Neural cell (in vitro differentiated cells): ENCODE results near the gene NME9. TPM values are rescaled to one million over a fixed set of nuclear protein-coding genes. Genes with fewer than 3 reads are reported as not detected.

Experiments
- H2AFZ ChIP-seq: fragments of 200-600, 300-800 bp; sonication (generic), shearing (Covaris generic); 2 replicates; pipeline ENCODE4 v1.6.0; 2014; ENCODE audit warnings: low read depth, mild to moderate bottlenecking, antibody characterized with exemption, low read length, moderate library complexity
- H3F3A ChIP-seq: fragments of 200-600 bp; shearing (Covaris generic); 2 replicates; pipeline ENCODE4 v1.6.1; 2016; ENCODE audit warnings: mild to moderate bottlenecking, moderate library complexity, mixed read lengths, antibody characterized with exemption, low read length; ENCODE audit not compliant: insufficient read depth, poor library complexity, severe bottlenecking
- H3K27ac ChIP-seq: fragments of 200-600, 300-800 bp; sonication (generic), shearing (Covaris generic); 2 replicates; pipeline ENCODE4 v1.5.1; 2014; ENCODE audit warnings: mild to moderate bottlenecking, low read length, moderate library complexity
- H3K27me3 ChIP-seq: fragments of 300-800, 200-600 bp; sonication (generic), shearing (Covaris generic); 2 replicates; pipeline ENCODE4 v1.6.0; 2014; ENCODE audit warnings: mild to moderate bottlenecking, low read depth, low read length, moderate library complexity; ENCODE audit not compliant: insufficient read depth
- H3K36me3 ChIP-seq: fragments of 300-800, 200-600 bp; sonication (generic), shearing (Covaris generic); 2 replicates; pipeline ENCODE4 v1.5.1; 2014; ENCODE audit warnings: mild to moderate bottlenecking, antibody characterized with exemption, low read length, moderate library complexity; ENCODE audit not compliant: insufficient read depth
- H3K4me2 ChIP-seq: fragments of 300-800, 200-600 bp; sonication (generic), shearing (Covaris generic); 2 replicates; pipeline ENCODE4 v1.6.0; 2014; ENCODE audit warnings: mild to moderate bottlenecking, low read length
- H3K4me3 ChIP-seq: fragments of 300-800, 200-600 bp; sonication (generic), shearing (Covaris generic); 2 replicates; pipeline ENCODE4 v1.5.1; 2014; ENCODE audit warnings: mild to moderate bottlenecking, low read length, moderate library complexity
- H3K79me2 ChIP-seq: fragments of 200-600 bp; shearing (Covaris generic); replicated peaks from 2 replicates; pipeline ENCODE4 v1.6.0; 2014; ENCODE audit warnings: mild to moderate bottlenecking, low read length, moderate library complexity; ENCODE audit not compliant: insufficient read depth
- H3K9ac ChIP-seq: fragments of 300-800, 200-600 bp; sonication (generic), shearing (Covaris generic); 2 replicates; pipeline ENCODE4 v1.6.1; 2016; ENCODE audit warnings: mild to moderate bottlenecking, low read length, mixed read lengths
- H3K9me2 ChIP-seq: fragments of 200-600 bp; shearing (Covaris generic); 2 replicates; pipeline ENCODE4 v1.6.1; 2016; ENCODE audit warnings: mild to moderate bottlenecking, low read length, mixed read lengths; ENCODE audit not compliant: insufficient read depth
- H3K9me3 ChIP-seq: fragments of 200-600, 300-800 bp; sonication (generic), shearing (Covaris generic); 2 replicates; pipeline ENCODE4 v1.6.1; 2016; ENCODE audit warnings: mild to moderate bottlenecking, mixed run types, low read length, moderate library complexity, mixed read lengths
- H4K20me1 ChIP-seq: fragments of 200-600 bp; shearing (Covaris generic); 2 replicates; pipeline ENCODE4 v1.6.1; 2016; ENCODE audit warnings: mild to moderate bottlenecking, mixed run types; ENCODE audit not compliant: insufficient read depth
- CTCF ChIP-seq: fragments of 450-650 bp; IDR thresholded peaks from 2 replicates; pipeline ENCODE4 v1.5.1; 2014; ENCODE audit warnings: antibody characterized with exemption, mild to moderate bottlenecking, moderate library complexity; ENCODE audit not compliant: poor library complexity, severe bottlenecking
- EP300 ChIP-seq: fragments of 450-650 bp; conservative IDR thresholded peaks from 2 replicates; pipeline ENCODE4 v1.6.1; 2014; ENCODE audit warnings: antibody characterized with exemption, mild to moderate bottlenecking, moderate library complexity; ENCODE audit not compliant: poor library complexity, severe bottlenecking
- EZH2 ChIP-seq: fragments of 200-600, 300-800 bp; shearing (Covaris generic), sonication (generic); IDR thresholded peaks from 2 replicates; pipeline ENCODE4 v1.6.1; 2014; ENCODE audit warnings: antibody characterized with exemption, low read length, borderline replicate concordance, mild to moderate bottlenecking; ENCODE audit not compliant: insufficient read depth, poor library complexity, severe bottlenecking
- MXI1 ChIP-seq: fragments of 450-650 bp; conservative IDR thresholded peaks from 2 replicates; pipeline ENCODE4 v1.6.1; 2014; ENCODE audit warnings: antibody characterized with exemption, mild to moderate bottlenecking; ENCODE audit not compliant: poor library complexity, severe bottlenecking
- POLR2AphosphoS5 ChIP-seq: IDR thresholded peaks from 2 replicates; pipeline ENCODE4 v1.6.1; 2012
- RAD21 ChIP-seq: fragments of 450-650 bp; conservative IDR thresholded peaks from 2 replicates; pipeline ENCODE4 v1.6.1; 2014; ENCODE audit warnings: antibody characterized with exemption, mild to moderate bottlenecking, moderate library complexity
- SMC3 ChIP-seq: fragments of 450-650 bp; conservative IDR thresholded peaks from 2 replicates; pipeline ENCODE4 v1.6.1; 2014; ENCODE audit warnings: antibody characterized with exemption, mild to moderate bottlenecking, moderate library complexity; ENCODE audit not compliant: poor library complexity
- TAF1 ChIP-seq: IDR thresholded peaks from 2 replicates; pipeline ENCODE4 v1.6.1; 2012; ENCODE audit warnings: low read depth
- polyA plus RNA-seq: library from polyadenylated mRNA; depleted of rRNA; stranded (reverse); fragments of >200 nt; gene quantifications from 2 replicates; pipeline ENCODE4 v1.2.3, GENCODE V29; 2014
- TF ChIP-seq, protein P1 (sequence below): IDR thresholded peaks from 2 replicates; pipeline ENCODE4 v1.6.1; 2012; ENCODE audit warnings: borderline replicate concordance

Gene NME9
- polyA plus RNA-seq, 1 donor from 2014 or later, result 17.4 TPM

DNA sequence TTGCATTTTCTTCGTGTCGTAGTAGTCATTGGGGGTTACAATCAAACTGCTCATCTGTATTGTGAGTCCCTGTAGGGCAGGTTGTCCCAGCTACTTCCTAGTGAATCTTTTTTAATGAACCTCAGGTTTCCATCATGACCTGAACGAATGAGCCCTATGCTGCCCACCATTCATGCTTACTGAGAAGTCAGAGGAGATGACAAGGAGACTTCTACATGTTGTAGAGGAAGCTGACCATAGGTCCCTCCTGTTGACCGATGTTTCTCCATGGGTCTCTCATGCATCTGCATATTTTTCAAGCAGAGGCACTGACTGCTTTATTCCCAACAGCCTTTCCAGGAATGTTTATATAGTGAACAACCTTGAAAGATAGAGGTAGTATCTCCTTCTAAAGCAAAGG, 5.0 kb upstream of the NME9 start:
- Histone ChIP-seq H3K4me2 (no peak overlapping the region), H3K4me3 (no peak overlapping the region), H3K27me3 (no peaks in the 10 kb centered on the region), H3K27ac (no peak overlapping the region), H3K9me3 (no peaks in the 10 kb centered on the region), H3F3A (no peaks in the 10 kb centered on the region), H3K79me2 (no peaks in the 10 kb centered on the region), H3K9ac (no peak overlapping the region), H3K9me2 (no peaks in the 10 kb centered on the region), H3K36me3 (no peaks in the 10 kb centered on the region), H2AFZ (no peak overlapping the region), H4K20me1 (no peaks in the 10 kb centered on the region)
- TF ChIP-seq SMC3, result no peak
- TF ChIP-seq MXI1, result no peak
- TF ChIP-seq, protein P1, sequence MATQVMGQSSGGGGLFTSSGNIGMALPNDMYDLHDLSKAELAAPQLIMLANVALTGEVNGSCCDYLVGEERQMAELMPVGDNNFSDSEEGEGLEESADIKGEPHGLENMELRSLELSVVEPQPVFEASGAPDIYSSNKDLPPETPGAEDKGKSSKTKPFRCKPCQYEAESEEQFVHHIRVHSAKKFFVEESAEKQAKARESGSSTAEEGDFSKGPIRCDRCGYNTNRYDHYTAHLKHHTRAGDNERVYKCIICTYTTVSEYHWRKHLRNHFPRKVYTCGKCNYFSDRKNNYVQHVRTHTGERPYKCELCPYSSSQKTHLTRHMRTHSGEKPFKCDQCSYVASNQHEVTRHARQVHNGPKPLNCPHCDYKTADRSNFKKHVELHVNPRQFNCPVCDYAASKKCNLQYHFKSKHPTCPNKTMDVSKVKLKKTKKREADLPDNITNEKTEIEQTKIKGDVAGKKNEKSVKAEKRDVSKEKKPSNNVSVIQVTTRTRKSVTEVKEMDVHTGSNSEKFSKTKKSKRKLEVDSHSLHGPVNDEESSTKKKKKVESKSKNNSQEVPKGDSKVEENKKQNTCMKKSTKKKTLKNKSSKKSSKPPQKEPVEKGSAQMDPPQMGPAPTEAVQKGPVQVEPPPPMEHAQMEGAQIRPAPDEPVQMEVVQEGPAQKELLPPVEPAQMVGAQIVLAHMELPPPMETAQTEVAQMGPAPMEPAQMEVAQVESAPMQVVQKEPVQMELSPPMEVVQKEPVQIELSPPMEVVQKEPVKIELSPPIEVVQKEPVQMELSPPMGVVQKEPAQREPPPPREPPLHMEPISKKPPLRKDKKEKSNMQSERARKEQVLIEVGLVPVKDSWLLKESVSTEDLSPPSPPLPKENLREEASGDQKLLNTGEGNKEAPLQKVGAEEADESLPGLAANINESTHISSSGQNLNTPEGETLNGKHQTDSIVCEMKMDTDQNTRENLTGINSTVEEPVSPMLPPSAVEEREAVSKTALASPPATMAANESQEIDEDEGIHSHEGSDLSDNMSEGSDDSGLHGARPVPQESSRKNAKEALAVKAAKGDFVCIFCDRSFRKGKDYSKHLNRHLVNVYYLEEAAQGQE, result no peak
- TF ChIP-seq POLR2AphosphoS5, result no peak
- no peak for TF ChIP-seq EP300
- no peak for TF ChIP-seq EZH2
- TF ChIP-seq RAD21, result no peak
- no peak for TF ChIP-seq CTCF
- TF ChIP-seq TAF1, result no peak

GRCh38 chr3:138332472-138333073, 2.9 kb upstream of the NME9 start:
- no peaks in the 10 kb centered on the region for H3K27me3 ChIP-seq
- H3K9ac ChIP-seq, result no peak overlapping the region
- H3K27ac ChIP-seq, result no peak overlapping the region
- no peaks in the 10 kb centered on the region for H3K9me3 ChIP-seq
- no peak overlapping the region for H2AFZ ChIP-seq
- no peaks in the 10 kb centered on the region for H4K20me1 ChIP-seq
- no peaks in the 10 kb centered on the region for H3K79me2 ChIP-seq
- H3K4me2 ChIP-seq, result no peak overlapping the region
- TF ChIP-seq TAF1 (no peak), MXI1 (no peak), CTCF (peak; percentile 76), RAD21 (peak; percentile 68), EP300 (no peak), EZH2 (no peak), SMC3 (peak; percentile 74), POLR2AphosphoS5 (no peak)
- TF ChIP-seq, protein P1, result no peak
- peaks cover 4% of the 10 kb centered on the region for H3F3A ChIP-seq
- H3K4me3 ChIP-seq, result no peak overlapping the region
- H3K36me3 ChIP-seq, result no peaks in the 10 kb centered on the region
- no peaks in the 10 kb centered on the region for H3K9me2 ChIP-seq
